Stimulated activated CD4-positive, alpha-beta T cell treated with anti-CD3 and anti-CD28 coated beads, TNF-alpha, amount 100 ng/mL, for 24 hours (primary cell): Measurements from ENCODE around the gene RARB.

ENCODE experiments used
- DNase-seq, 3 experiments: peaks; one replicate each; pipeline ENCODE4 v3.0.0-alpha.2; 2020; ENCODE audit warnings: low read depth in 3 of 3

RARB gene

DNA sequence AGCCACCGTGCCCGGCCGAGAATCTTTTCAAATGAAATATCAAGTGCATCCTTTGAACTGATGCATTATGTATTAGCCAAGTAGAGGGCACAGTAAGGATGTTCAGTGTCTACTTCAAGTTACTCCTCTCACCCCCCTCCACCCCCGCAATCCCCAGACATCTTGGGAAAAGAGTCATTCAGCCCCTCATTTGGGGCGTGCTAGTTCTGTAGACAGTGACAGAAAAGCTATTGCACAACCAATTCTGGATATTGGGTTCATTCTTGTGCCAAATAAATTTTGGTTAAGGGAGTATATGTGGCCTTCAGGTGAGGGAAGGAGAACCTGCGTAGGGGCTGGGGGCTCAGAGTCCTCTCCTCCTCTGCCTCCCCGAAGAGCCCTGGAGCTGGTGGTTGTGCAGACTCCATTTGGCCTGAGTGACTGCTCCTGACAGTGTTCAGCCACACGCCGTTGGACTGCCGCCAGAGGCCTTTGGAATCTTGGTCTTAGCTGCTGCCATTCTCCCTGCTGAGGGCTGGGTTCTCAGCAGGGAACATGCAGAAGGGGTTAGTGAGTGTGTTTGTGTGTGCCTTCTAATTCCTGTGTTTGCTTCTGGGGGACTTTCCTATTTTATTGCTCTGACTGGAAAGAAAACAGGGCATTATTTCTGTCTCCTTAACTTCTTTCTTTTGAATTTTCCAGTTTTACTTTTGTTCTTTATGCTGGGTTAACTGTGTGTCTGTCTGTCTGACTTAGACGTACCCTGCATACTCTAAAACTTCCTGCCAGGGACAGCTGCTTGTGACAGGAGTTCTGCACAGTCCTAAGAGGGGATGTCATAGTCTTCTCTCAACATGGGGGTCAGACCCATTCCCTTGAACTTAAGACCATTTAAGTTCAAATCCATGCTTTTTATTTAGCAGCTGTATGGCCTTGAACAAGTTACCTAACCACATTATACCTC is 21.0 kb downstream of the RARB start:
- DNase-seq: no peak

DNA sequence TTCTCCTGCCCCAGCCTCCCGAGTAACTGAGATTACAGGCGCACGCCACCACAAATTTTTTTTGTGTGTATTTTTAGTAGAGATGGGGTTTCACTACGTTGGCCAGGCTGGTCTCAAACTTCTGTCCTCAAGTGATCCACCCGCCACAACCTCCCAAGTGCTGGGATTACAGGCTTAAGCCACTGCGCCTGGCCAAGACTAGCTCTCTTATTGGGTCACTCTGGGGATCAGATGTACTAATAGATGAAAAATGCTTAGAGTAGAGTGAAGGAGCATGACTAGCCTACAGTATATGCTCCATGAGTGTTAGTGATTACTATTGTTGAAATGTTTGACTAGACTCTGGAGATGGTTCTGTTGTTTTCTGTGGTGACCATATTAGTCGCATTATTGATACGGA is 21.8 kb downstream of the RARB start:
- no peak for DNase-seq

DNA sequence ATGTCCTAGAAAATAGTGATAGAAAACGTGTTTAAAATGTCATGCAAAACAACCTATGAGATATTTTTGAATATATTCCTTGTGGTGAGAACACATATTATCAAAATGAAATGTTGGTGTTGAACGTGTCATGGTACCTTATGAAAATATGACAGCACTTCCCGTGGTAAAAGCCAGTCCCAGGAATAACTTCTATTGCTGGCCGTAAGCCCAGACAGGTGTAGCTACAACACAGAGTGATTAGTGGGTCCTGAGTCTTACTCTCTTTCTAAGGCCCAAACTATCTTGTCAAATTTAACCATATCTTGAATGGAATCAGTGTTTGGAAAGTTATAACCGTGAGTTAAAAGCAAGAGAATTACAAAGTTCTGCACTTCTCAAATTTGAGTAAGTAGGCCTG is 24.1 kb downstream of the RARB start:
- DNase-seq: no peak

DNA sequence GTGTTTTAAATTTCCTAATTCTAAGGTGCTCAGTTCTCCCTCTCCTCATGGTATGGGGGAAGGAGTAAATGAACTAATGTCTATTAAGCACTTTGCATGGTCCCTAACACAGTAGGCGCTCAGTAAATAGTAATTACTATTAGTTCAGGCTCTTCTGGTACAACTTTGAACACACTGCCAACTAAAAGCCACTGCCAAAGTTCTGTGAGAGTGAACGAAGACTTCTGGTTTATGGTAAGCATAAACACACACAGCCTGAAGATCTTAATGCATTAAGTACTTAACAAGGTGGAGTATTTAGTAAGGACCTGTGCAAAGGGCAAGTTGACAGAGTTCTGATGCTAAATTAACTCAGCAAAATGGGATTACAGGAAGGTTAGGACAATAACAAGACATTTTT is 24.7 kb downstream of the RARB start:
- no peak for DNase-seq

DNA sequence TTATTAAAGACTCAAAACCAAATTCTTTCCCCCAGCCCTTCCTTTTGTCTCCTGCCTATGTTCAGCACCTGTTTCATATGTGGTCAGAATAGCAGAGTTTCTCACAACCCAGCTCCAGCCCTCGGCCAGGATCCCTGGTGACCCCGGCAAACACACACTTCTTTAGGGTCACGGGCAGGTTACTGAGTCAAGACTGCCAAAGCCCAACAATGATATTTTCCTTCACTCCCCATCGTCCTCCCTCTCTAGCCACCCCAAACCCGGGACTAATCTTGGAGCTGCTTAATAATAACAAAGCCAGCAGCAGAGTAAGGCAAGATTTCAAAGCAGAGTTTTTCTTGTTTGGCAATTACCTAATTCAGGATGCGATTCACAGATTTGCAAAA is 25.5 kb downstream of the RARB start:
- DNase-seq: no peak

DNA sequence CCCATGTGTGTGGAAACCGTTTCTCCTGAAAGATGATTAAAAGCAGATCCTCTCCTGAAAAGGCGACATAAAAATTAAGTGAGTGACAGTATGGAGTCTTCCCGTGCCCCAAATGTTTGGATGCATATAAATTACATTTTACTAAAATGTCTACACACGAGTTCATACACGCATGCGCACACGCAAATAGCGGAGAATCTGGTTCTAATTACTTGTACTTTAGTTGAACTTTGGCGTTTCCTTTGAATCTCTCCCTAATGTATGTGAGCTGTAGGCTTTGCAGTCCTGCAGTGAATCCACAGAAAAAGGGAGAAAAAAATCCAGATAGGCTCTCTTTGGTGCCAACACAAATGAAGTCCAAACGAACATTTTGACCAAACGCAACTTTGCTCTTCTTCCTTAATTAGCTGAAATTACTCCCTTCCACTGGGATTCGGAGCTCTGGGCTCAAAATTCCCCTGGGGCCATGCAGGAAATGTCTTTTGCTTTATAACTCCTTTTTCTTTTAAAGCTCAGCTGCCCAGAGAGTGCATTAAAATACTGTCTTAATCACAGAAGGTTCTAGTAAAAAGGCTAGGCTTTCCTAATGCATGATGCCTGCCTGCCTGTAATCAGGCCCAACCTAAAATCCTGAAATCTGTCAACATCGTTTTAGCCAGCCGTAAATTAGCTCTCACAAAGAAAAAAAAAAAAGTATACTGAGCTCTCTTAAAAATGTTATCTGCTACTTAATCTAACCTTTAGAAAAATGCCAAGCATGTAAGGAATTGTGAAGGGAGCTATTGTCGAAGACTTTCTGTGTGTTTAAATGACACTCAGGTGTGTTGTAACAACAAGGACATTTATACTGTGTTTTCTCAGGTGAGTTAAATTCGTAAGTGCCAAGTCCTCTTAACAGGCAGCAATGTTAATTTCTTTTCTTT is 26.2 kb downstream of the RARB start:
- no peak for DNase-seq

DNA sequence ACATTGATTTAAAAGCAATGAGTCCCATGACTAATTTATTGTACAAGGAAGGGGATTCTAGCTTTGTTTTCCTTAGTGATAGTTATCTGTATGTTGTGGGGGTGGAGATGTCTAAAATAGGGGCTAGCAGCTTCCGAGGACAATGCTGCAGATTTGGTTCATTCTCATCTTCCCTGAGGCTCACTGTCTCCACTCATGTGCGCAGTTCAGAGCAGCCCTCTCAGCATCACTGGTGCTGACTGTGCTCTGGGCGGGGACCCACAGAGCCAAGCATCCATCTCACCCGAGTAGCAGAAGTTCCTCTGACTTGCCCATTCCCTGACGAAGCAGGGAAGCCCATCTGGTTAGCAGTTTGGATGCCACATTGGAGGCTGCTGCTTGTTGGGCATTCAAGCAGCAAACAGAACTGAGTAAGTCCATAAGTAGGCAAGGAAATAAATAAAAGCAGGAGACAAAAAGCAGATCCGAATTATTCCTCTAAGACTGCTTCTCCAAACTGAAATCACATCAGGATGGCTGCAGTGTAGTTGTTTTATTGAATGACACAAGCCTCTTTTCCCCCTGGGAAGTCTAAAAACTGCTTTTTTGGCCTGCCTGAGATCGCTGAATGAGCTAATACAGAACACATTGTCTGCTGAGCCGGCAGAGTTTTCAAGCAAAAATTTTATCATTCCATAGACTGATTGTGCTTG is 27.5 kb downstream of the RARB start:
- DNase-seq: no peak

DNA sequence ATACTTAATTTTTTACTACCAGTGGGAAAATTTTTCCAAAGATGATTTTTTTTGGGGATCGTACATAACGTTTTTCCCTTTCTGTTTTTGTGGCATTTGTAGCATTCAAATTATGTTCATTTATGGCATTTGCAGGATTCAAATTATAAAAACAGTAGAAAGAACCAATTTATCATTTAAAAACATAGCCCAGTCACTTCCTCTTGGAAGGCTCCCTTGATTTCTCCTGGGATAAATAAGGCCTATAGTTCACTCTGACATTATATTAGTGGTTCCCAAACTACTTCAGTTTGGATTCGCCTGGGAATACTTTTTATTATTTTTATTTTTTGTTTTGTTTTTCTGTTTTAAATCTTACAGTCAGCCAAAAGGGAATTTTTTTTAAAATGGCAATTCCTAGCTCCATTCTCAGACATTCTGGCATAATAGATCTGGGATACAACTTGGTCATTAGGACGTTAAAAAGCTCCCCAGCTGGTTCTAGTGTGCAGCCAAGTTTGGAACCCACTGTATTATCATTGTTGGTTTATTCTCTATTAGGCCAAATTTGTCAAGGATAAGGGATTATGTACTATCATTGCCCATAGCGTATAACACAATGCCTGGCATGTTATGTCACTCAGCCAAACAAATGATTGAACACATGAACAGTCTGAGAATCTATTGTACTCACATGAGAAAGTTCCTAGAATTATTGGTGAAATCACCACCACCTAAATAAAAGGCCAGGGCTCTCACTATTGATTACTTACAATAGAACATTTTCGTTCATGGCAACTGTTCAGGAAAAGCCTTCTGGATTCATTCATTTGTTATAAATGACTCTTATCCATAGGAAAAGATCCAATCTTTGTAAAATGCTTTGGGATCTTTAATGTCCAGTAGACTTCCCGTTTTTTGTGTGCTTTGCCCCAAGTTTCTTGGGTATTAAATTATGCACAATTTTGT is 28.9 kb downstream of the RARB start:
- no peak for DNase-seq

DNA sequence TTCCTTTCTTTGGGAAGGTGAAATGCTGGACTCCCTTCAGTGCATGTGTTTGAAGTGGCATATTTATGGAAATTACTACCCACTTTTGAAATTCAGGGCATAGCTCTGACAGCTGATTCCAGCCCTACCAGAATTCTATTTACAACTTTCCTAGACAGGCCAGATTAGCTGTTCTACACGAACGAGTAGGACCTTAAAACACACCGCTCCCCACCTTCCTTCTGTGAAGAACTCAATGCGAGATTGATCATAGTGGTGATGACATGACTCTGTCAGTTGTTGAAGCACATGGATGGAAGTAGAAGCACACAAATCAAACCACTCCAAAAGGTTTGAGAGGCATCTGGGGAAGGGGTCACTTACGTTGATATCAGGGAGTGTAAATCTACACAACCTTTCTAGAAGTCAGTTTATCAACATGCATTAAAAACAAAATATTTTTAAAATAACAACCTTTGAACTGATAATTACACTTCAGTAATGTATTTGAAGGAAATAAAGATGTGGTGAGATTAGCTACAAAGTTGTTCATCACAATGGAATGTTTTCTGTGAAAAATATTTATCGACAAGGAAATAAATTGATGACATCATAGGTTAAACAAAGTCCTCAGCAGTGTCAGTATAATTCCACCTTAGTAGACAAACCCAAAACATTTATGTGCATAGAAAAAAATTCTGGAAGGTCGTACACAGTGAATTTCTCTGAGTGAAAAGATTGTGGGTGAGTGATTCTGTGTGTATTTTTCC is 29.8 kb downstream of the RARB start:
- no peak for DNase-seq

DNA sequence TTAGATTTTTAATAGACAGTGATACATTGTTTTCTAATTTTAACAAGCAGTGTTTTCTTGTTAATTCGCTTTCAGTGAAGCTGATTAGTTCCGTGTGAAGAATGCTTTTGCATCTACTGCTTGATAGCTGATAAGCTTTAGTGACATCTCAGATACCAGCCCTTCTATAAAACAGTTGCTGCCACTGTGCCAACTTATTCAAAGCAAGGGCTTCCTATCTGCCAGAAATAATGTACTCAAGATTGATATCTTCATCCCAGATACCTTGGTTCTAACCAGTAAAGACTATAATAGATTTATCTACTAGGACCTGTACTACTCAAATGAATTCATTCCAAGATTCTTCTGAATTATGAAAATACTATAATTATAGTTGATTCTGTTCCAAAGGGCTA is 30.4 kb downstream of the RARB start:
- no peak for DNase-seq

DNA sequence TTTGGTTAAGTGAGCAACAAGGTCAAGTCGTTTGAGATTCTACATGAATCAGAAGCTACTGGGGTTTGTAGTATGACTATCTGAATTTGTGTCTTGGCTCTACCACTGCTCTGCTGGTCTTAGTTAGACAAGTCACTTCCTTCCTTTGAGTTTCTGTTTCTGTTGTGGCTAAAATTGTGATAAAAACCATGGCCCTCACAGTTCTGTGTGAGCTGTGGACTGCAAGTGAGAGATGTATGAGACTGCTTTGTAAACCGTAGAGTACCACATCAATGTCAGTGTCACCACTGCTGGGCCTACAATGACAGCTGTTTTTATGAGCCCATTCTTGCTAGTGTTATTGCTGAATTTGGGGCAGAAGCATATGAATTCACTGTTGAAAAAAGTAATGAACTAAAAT is 32.7 kb downstream of the RARB start:
- no peak for DNase-seq

DNA sequence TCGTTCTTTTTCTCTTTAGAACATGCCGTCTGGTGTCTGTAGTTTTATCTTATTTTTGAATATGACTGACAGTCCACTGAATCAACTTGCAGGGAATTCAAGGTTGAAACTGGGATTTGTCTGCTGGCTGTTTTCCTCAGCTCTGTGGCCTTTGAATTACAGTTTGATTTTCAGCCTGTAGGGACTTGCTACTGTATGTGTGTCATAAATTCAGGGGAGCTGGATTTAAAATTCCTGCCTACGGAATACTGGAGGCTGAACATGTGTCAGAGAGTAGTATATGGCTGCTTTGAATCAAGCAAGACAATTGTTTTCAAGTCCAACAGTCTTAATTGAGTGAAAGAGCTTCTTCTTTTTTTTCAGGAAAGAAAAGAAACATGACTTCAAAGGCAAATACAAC is 33.9 kb downstream of the RARB start:
- no peak for DNase-seq

DNA sequence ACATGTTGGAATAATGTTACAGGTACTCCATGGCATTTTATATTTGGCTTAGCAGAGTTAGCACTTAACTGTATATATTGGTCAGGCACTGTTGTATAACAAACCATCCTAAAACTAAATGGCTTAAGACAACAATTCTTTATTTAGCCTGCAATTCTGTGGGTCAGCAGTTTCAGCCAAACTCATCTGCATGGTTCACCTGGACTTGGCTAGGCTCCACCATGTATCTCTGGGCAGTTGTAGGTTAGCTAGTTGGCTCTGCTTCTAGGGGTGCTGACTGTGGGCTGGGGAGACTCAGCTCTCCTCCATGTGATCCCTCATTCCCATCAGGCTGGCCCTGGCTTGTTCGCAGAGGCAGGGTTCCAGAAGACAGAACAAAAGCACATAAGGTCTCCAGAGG is 34.4 kb downstream of the RARB start:
- DNase-seq: no peak

DNA sequence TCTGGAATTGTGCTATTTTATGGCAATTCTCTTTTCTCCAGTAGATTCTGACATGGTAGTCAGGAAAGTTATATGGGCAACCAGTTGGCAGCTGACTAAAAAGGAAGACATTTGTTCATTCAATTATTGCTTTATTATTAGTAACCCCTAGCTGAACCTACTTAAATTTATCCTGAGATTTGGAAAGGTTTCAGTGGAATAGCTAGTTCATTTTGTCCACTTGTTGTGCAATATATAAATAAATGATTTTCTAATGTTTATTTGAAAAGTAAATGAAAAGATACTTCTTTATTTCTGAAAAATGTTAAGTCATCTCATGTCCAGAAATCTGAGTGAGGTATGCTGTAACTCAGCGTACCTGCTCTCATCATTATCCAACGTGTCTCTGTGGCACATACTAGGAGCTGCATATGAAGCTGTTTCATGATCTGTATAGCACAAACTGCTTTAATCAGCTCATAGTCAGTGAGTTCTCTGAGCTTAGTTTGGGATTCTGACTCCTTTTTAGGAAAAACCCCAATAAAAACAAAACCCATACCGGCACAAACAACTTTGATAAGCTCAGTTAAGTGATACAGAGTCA is 35.9 kb downstream of the RARB start:
- no peak for DNase-seq

DNA sequence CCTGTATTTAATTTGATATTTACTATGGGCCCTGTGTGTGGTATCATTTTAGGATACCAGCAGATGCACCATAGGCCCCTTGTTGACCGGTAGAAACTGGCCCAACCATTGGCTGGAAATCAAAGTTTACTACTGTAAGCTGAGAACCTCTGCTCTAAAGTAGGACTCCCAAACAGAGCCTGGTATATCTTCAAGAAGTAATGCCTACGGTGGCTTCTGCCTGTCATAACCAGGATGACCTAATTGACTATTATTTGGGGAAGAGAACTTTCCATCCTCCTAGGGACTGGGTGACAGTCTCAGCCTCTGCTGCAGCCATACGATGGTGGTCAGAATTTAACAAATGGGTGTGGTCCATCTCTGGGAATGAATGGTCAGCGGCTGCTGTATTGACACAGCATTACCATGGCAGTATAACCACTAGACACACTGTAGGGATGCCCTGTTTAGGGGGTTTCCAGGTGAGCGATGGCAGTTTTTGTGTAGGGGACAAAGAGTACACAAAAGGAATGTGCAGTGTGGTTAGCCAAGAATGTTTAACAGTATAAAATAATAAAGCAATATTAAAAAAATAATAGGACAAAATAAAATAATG is 37.3 kb downstream of the RARB start:
- DNase-seq: no peak

DNA sequence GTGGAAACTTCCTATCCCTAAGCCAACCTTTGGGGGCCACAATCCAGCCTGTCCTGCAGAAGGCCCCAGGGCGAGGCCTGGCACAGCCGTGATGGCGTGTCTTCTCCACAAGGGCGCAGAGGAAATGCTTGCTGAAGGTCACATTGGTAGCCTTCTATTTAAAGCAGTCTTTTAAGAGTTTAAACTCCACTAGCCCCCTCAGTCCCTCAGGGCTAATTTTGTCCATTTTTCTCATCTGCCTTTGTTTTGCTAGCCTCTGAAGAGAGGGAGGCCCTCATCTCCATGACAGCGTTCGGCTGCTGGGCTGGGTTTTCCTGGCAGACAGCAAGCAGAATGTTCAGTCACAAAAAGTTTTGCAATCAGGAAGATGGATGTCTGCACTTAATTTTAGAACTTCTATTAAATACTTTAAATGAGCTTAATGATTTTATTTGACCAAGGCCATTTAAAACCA is 40.8 kb downstream of the RARB start:
- DNase-seq: no peak

DNA sequence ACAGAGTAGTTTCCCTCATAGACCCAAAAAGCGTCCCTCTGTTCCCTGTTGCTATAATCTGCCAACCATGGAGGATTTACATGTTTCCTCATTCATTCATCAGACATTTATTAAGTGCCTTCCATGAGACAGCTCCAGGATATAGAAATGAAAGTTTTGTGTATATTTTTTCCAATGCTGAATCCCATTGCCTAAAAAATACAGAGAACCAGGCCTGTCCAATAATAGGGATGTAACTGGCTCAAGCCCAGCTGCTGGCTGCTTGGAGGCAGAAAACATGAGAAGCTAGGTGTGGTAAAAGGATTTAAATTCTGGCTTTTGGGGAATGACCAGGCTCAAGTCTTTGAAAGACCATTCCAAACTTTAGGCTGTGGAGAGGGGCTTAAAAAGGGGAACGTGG is 41.5 kb downstream of the RARB start:
- no peak for DNase-seq

DNA sequence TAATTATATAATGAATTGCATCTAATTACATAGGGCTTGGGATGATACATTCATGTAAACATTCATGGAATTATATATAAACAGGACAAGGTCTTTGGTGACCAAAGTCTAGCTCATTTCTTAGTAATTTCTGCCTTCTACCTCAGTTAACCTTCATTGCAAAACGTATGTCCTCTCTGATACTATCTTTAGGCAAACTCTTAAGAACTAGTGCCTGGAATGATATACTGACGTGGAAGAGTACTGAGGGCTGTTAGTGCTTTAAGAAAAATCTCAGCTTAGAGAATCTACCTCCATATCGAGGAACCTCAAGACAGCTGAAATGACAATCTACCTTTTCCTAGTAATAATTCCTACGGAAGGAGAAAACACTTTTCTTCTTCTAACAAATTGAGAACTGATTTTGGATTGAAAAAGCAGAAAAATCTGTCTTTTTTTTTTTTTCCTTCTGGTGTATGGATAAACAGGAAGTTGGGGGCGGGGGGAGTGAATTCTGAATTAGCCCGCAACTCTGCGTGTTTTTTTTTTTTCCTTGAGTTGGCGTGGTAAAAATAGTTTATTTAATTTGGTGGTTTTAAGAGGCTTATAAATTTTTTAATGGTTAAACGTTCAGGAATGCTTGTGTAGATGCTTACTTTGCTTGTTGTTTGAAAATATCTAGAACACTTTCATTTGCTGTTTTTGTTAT is 43.2 kb downstream of the RARB start:
- DNase-seq: no peak

DNA sequence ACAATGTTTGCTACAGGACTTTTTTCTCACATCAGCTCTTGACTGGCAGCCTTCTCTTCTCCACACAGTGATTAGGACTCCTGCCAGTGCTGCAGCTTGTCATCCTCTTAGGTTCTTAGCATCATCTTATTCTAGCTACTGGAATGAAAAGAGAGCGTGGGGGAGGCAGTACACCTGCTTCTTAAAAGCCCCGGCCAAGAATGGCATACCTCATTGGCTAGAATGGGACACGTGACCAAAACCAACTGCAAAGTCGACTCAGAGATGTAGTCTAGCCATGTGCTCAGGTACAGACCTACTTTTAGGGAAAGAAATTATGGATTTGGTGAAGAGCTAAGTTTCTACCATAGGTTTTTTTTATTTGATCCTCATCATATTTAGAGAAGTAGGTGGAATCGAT is 44.1 kb downstream of the RARB start:
- DNase-seq: no peak
